DND-41 (cell line): ENCODE measurements around the gene DTNB.
"Not testable (repeated sequence)": the region's sequence is repeated elsewhere in the genome, so short reads cannot be mapped to it uniquely, and the experiment has no call there.

Source experiments
- ATAC-seq: fragments of 200-7000 bp; cut with Tn5 transposase; 3 replicates; pipeline ENCODE4 v1.9.1; 2021; ENCODE audit warnings: low read depth; ENCODE audit not compliant: insufficient read depth
- DNase-seq: peaks from one replicate; pipeline ENCODE4 v3.0.0-alpha.2; 2020
- H2AFZ ChIP-seq: 2 replicates; pipeline ENCODE4 v1.6.0; 2012; ENCODE audit warnings: low read depth, low read length
- H3K27ac ChIP-seq: 2 replicates; pipeline ENCODE4 v1.5.1; 2012; ENCODE audit warnings: low read length, inconsistent platforms
- H3K27me3 ChIP-seq: fragments of 200-600 bp; sonication (generic); 2 replicates; pipeline ENCODE4 v1.6.0; 2012; ENCODE audit warnings: low read length, mild to moderate bottlenecking, inconsistent platforms; ENCODE audit not compliant: insufficient read depth, poor library complexity
- H3K36me3 ChIP-seq: 2 replicates; pipeline ENCODE4 v1.5.1; 2012; ENCODE audit warnings: low read length, inconsistent platforms; ENCODE audit not compliant: insufficient read depth
- H3K4me1 ChIP-seq: 2 replicates; pipeline ENCODE4 v1.5.1; 2012; ENCODE audit warnings: mild to moderate bottlenecking, low read length; ENCODE audit not compliant: insufficient read depth
- H3K4me2 ChIP-seq: 2 replicates; pipeline ENCODE4 v1.6.0; 2012; ENCODE audit warnings: mild to moderate bottlenecking, moderate library complexity, low read length, inconsistent platforms; ENCODE audit not compliant: insufficient read depth
- H3K4me3 ChIP-seq, 2 experiments: fragments of 200-600 bp in 1 of 2; shearing (Covaris generic) in 1 of 2; 2 replicates each; pipeline ENCODE4 v1.5.1; 2012 to 2016; ENCODE audit warnings: inconsistent platforms in 2 of 2, low read length in 2 of 2, mild to moderate bottlenecking in 2 of 2, low read depth in 1 of 2, moderate library complexity in 1 of 2
- H3K79me2 ChIP-seq: 2 replicates; pipeline ENCODE4 v1.6.0; 2012; ENCODE audit warnings: low read length, inconsistent platforms; ENCODE audit not compliant: insufficient read depth
- H3K9ac ChIP-seq: 2 replicates; pipeline ENCODE4 v1.6.0; 2012; ENCODE audit warnings: low read depth, mild to moderate bottlenecking, inconsistent platforms, low read length, moderate library complexity
- H3K9me3 ChIP-seq: 2 replicates; pipeline ENCODE4 v1.5.1; 2012; ENCODE audit warnings: low read length, moderate library complexity, mild to moderate bottlenecking, inconsistent platforms; ENCODE audit not compliant: insufficient read depth, severe bottlenecking
- H4K20me1 ChIP-seq: 2 replicates; pipeline ENCODE4 v1.6.0; 2012; ENCODE audit warnings: low read length; ENCODE audit not compliant: insufficient read depth
- EZH2 ChIP-seq: IDR thresholded peaks from 3 replicates; pipeline ENCODE4 v1.6.1; 2012; ENCODE audit warnings: borderline replicate concordance, low read depth, mild to moderate bottlenecking, moderate library complexity, low read length, inconsistent platforms; ENCODE audit not compliant: severe bottlenecking
- TF ChIP-seq, protein P1 (sequence below): IDR thresholded peaks from 2 replicates; pipeline ENCODE4 v1.5.1; 2012; ENCODE audit warnings: borderline replicate concordance, low read length, moderate library complexity, mild to moderate bottlenecking; ENCODE audit not compliant: poor library complexity, severe bottlenecking; ENCODE audit errors: extremely low read depth

Gene DTNB

DNA sequence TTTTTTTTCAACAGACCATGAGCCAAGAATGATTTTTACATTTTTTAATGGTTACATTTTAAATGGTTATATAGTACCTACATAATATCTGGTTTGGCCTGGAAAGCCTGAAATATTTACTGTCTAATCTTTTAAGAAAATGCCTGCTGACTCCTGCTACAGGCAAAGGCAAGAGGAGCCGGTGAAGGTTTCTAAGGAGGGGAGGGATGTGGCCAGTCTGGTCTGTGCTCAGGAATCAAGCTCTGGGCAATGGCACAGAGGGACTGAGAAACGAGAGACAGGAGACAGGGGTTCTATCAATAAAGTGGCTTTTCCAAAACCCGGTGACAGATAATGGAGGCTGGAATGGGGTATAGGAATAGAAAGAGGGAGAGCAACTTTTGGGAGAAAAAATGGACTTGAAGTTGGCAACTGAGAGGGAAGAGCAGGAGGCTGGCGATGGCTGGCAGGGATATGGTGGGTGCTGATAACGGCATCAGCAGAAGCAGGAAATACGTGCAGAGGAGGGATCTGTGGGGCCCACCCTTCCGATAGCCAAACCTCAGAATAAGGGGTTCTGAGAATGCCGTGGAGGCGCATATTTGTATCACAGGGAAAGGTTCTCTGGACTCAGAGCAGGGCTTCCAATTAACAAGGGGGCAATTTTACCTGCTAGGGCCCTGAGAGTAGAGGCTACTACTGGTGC, 267.6 kb downstream of the DTNB start:
- no peak overlapping the region for H3K27ac ChIP-seq
- H3K79me2 ChIP-seq, result no peaks in the 10 kb centered on the region
- H3K4me1 ChIP-seq, result no peaks in the 10 kb centered on the region
- H3K4me3 ChIP-seq, result no peak overlapping the region
- no peaks in the 10 kb centered on the region for H4K20me1 ChIP-seq
- no peak overlapping the region for H3K9ac ChIP-seq
- no peaks in the 10 kb centered on the region for H3K9me3 ChIP-seq
- DNase-seq (no peak), ATAC-seq (no peak)
- no peak for TF ChIP-seq EZH2
- TF ChIP-seq, protein P1, sequence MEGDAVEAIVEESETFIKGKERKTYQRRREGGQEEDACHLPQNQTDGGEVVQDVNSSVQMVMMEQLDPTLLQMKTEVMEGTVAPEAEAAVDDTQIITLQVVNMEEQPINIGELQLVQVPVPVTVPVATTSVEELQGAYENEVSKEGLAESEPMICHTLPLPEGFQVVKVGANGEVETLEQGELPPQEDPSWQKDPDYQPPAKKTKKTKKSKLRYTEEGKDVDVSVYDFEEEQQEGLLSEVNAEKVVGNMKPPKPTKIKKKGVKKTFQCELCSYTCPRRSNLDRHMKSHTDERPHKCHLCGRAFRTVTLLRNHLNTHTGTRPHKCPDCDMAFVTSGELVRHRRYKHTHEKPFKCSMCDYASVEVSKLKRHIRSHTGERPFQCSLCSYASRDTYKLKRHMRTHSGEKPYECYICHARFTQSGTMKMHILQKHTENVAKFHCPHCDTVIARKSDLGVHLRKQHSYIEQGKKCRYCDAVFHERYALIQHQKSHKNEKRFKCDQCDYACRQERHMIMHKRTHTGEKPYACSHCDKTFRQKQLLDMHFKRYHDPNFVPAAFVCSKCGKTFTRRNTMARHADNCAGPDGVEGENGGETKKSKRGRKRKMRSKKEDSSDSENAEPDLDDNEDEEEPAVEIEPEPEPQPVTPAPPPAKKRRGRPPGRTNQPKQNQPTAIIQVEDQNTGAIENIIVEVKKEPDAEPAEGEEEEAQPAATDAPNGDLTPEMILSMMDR, result no peak
- no peak overlapping the region for H3K4me2 ChIP-seq
- no peaks in the 10 kb centered on the region for H3K27me3 ChIP-seq
- no peaks in the 10 kb centered on the region for H3K36me3 ChIP-seq
- H2AFZ ChIP-seq, result no peak overlapping the region

DNA sequence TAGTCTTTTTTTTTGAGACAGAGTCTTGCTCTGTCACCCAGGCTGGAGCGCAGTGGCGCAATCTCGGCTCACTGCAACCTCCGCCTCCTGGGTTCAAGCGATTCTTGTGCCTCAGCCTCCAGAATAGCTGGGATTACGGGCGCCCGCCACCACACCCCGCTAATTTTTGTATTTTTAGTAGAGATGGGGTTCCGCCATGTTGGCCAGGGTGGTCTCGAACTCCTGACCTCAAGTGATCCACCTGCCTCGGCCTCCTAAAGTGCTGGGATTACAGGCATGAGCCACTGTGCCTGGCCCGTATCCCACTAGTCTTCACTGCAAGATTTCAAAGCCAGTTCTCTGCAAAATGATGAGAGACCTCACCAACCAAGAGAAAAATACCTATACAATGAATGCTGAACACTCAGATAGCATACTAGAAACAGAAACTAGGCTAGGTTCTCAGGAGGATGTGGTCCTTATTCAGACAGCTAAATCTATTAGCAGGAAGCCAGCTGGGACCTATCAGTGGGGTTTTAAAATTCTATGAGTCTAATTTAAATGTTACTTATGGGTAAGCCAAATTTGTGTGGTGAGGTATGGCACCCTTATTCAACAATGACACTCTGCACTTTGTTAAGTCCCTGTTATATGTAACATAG, 270.1 kb downstream of the DTNB start:
- H4K20me1 ChIP-seq, H3K9ac ChIP-seq, H3K36me3 ChIP-seq, H3K79me2 ChIP-seq, H3K4me3 ChIP-seq, H3K4me2 ChIP-seq, H2AFZ ChIP-seq, H3K27ac ChIP-seq, DNase-seq, H3K27me3 ChIP-seq, H3K4me1 ChIP-seq, H3K9me3 ChIP-seq: not testable (repeated sequence)
- peak; percentile 32; the same call in 1 of the 3 replicates for ATAC-seq

DNA sequence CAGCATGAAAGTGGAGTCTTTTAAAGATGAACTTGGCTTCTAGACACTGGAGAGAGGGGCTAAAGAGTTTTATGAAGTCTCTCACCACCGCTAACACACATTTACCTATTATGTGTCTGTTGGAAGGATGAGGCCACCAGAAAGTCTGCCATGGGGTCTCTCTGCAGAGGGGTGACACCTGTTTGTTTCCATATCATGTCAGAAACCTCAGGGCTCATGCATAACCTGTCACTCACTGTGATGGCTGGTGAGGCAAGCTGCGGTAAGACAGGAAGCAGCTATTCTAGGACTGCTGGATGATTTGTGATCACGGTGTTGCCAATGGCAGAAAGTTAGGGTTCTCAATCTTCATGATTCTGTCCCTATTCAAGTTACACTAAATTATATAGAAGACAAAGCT, 270.9 kb downstream of the DTNB start:
- no peaks in the 10 kb centered on the region for H3K79me2 ChIP-seq
- no peak overlapping the region for H3K4me2 ChIP-seq
- H3K27me3 ChIP-seq, result no peaks in the 10 kb centered on the region
- H3K4me1 ChIP-seq, result no peaks in the 10 kb centered on the region
- TF ChIP-seq, protein P1, result no peak
- TF ChIP-seq EZH2, result no peak
- H3K9ac ChIP-seq, result no peak overlapping the region
- no peak overlapping the region for H2AFZ ChIP-seq
- no peaks in the 10 kb centered on the region for H3K9me3 ChIP-seq
- DNase-seq (no peak), ATAC-seq (no peak)
- H3K27ac ChIP-seq, result no peak overlapping the region
- no peaks in the 10 kb centered on the region for H3K36me3 ChIP-seq
- no peak overlapping the region for H3K4me3 ChIP-seq
- no peaks in the 10 kb centered on the region for H4K20me1 ChIP-seq

DNA sequence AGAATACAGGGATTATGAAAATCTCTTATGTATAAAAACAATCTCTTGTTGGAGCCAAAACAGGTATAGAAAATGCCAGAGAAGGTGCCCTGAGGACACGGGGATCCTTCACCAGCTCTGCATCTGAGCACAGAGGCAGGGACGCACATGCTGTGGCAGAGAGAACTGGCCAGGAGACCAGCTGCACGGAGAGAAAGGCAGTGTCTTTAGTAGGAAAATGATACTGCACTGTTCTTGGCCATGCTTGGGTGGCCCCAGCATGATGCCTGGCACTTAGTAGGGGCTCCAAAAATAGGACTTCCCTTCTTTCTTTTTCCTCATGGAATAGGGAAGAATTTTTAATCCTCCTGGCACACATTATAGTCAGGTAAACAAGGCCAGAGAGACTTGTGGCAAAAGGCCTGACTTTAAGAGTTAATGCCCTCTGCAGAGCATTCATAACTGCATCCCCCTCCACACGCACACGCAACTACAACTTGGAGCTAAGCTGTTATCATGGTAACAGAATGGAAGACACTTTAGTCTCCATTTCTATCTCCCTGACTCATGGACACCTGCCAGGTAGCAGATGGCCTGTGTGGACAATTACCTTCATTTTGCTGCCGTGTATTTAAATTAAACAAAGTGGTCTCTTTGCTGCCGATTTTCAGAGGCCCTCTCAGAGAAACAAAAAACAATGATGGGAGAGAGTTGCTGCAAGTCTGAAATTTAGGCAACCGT, 271.9 kb downstream of the DTNB start:
- H3K79me2 ChIP-seq, result no peaks in the 10 kb centered on the region
- DNase-seq (no peak), ATAC-seq (no peak)
- no peaks in the 10 kb centered on the region for H4K20me1 ChIP-seq
- H3K9me3 ChIP-seq, result no peaks in the 10 kb centered on the region
- no peak overlapping the region for H3K4me2 ChIP-seq
- H3K27me3 ChIP-seq, result no peaks in the 10 kb centered on the region
- no peaks in the 10 kb centered on the region for H3K4me1 ChIP-seq
- H3K9ac ChIP-seq, result no peak overlapping the region
- H2AFZ ChIP-seq, result no peak overlapping the region
- H3K36me3 ChIP-seq, result no peaks in the 10 kb centered on the region
- H3K4me3 ChIP-seq, result no peak overlapping the region
- TF ChIP-seq EZH2, result no peak
- TF ChIP-seq, protein P1, result no peak
- H3K27ac ChIP-seq, result no peak overlapping the region
